Measurements from ENCODE around the gene TTC32.
"Not testable (repeated sequence)": the region's sequence is repeated elsewhere in the genome, so short reads cannot be mapped to it uniquely, and the experiment has no call there.

The TTC32 gene

GRCh38 chr2:19894134-19894792 is 7.5 kb downstream of the TTC32 start:
- no peak overlapping the region for H3K27ac ChIP-seq
- H3K27me3 ChIP-seq (ENCODE audit: control insufficient read depth, insufficient read depth, low read length): no peaks in the 10 kb centered on the region
- H3K4me1 ChIP-seq: no peaks in the 10 kb centered on the region

GRCh38 chr2:19893520-19894133 is 8.2 kb downstream of the TTC32 start:
- no peaks in the 10 kb centered on the region for H3K9me3 ChIP-seq (ENCODE audit: control insufficient read depth, low read length)
- no peaks in the 10 kb centered on the region for H3K36me3 ChIP-seq (ENCODE audit: control insufficient read depth, insufficient read depth, low read length)
- no peak overlapping the region for H3K4me3 ChIP-seq (ENCODE audit: low read depth, low read length)
- no peak overlapping the region for H3K4me2 ChIP-seq (ENCODE audit: low read length)
- H3K9ac ChIP-seq: no peak overlapping the region
- H3K4me1 ChIP-seq: no peaks in the 10 kb centered on the region
- no peak overlapping the region for H2AFZ ChIP-seq
- TF ChIP-seq CTCF (IDR thresholded peaks at IDR 0.05): no peak
- no peak overlapping the region for H3K27ac ChIP-seq
- H3K27me3 ChIP-seq (ENCODE audit: control insufficient read depth, insufficient read depth, low read length): no peaks in the 10 kb centered on the region
- H3K79me2 ChIP-seq: peaks cover 3% of the 10 kb centered on the region

More at GRCh38 chr2:19894134-19894792, 7.5 kb downstream of the TTC32 start:
- H3K4me3 ChIP-seq (ENCODE audit: low read depth, low read length): no peak overlapping the region
- no peaks in the 10 kb centered on the region for H3K9me3 ChIP-seq (ENCODE audit: control insufficient read depth, low read length)
- no peaks in the 10 kb centered on the region for H3K36me3 ChIP-seq (ENCODE audit: control insufficient read depth, insufficient read depth, low read length)
- H3K79me2 ChIP-seq: peaks cover 8% of the 10 kb centered on the region
- no peak overlapping the region for H3K9ac ChIP-seq
- H2AFZ ChIP-seq: no peak overlapping the region
- TF ChIP-seq CTCF (IDR thresholded peaks at IDR 0.05): no peak
- no peak overlapping the region for H3K4me2 ChIP-seq (ENCODE audit: low read length)

GRCh38 chr2:19891971-19892370 is 9.8 kb downstream of the TTC32 start:
- H3K4me3 ChIP-seq (ENCODE audit: low read depth, low read length); H3K4me2 ChIP-seq (ENCODE audit: low read length); H3K27me3 ChIP-seq (ENCODE audit: control insufficient read depth, insufficient read depth, low read length); H3K27ac ChIP-seq; H3K9me3 ChIP-seq (ENCODE audit: control insufficient read depth, low read length); H3K9ac ChIP-seq; H2AFZ ChIP-seq; H3K36me3 ChIP-seq (ENCODE audit: control insufficient read depth, insufficient read depth, low read length); H3K4me1 ChIP-seq; H3K79me2 ChIP-seq: not testable (repeated sequence)

- no peak for TF ChIP-seq CTCF (IDR thresholded peaks at IDR 0.05)
- Histone ChIP-seq H3K9ac (no peak overlapping the region), H3K9me3 (ENCODE audit: control insufficient read depth, low read length) (no peaks in the 10 kb centered on the region), H3K27ac (no peak overlapping the region), H3K4me3 (ENCODE audit: low read depth, low read length) (no peak overlapping the region), H3K4me1 (no peaks in the 10 kb centered on the region), H3K36me3 (ENCODE audit: control insufficient read depth, insufficient read depth, low read length) (no peaks in the 10 kb centered on the region), H3K4me2 (ENCODE audit: low read length) (no peak overlapping the region), H3K27me3 (ENCODE audit: control insufficient read depth, insufficient read depth, low read length) (no peaks in the 10 kb centered on the region), H2AFZ (no peak overlapping the region), H3K79me2 (no peaks in the 10 kb centered on the region)
These were observed 11.7 kb downstream of the TTC32 start for GRCh38 chr2:19890104-19890503.

- Histone ChIP-seq H2AFZ (no peak overlapping the region), H3K9me3 (ENCODE audit: control insufficient read depth, low read length) (no peaks in the 10 kb centered on the region), H3K27me3 (ENCODE audit: control insufficient read depth, insufficient read depth, low read length) (no peaks in the 10 kb centered on the region), H3K79me2 (no peaks in the 10 kb centered on the region), H3K9ac (no peak overlapping the region), H3K4me2 (ENCODE audit: low read length) (no peak overlapping the region), H3K27ac (no peak overlapping the region), H3K4me1 (no peaks in the 10 kb centered on the region), H3K36me3 (ENCODE audit: control insufficient read depth, insufficient read depth, low read length) (no peaks in the 10 kb centered on the region), H3K4me3 (ENCODE audit: low read depth, low read length) (no peak overlapping the region)
- no peak for TF ChIP-seq CTCF (IDR thresholded peaks at IDR 0.05)
These were observed 13.0 kb downstream of the TTC32 start for GRCh38 chr2:19888831-19889230.
